GM23338 (cell line): Measurements from ENCODE around the gene SUPT3H. TPM values are rescaled to one million over a fixed set of nuclear protein-coding genes. Genes with fewer than 3 reads are reported as not detected.

Source experiments
- ATAC-seq: fragments of 200-7000 bp; cut with Tn5 transposase; 3 replicates; pipeline ENCODE4 v1.9.1; 2020
- DNase-seq: peaks from one replicate; pipeline ENCODE4 v3.0.0-alpha.2; 2015; ENCODE audit warnings: low spot score
- H2AFZ ChIP-seq: fragments of 200-600 bp; sonication (generic); 2 replicates; pipeline ENCODE4 v1.8.0; 2016; ENCODE audit warnings: antibody characterized with exemption, mild to moderate bottlenecking, moderate library complexity
- H3F3A ChIP-seq: fragments of 200-600 bp; sonication (generic); replicated peaks from 2 replicates; pipeline ENCODE4 v1.8.0; 2017; ENCODE audit warnings: antibody characterized with exemption, mixed run types, low read depth
- H3K27ac ChIP-seq: fragments of 200-600 bp; sonication (generic); 2 replicates; pipeline ENCODE4 v1.6.1; 2016; ENCODE audit warnings: low read depth
- H3K27me3 ChIP-seq: fragments of 200-600 bp; sonication (generic); 2 replicates; pipeline ENCODE4 v1.8.0; 2016; ENCODE audit warnings: mild to moderate bottlenecking, mixed run types, moderate library complexity; ENCODE audit not compliant: insufficient read depth
- H3K36me3 ChIP-seq: fragments of 200-600 bp; sonication (generic); 2 replicates; pipeline ENCODE4 v1.8.0; 2016; ENCODE audit warnings: mild to moderate bottlenecking; ENCODE audit not compliant: insufficient read depth
- H3K4me1 ChIP-seq: fragments of 200-600 bp; sonication (generic); 2 replicates; pipeline ENCODE4 v1.8.0; 2016; ENCODE audit warnings: mild to moderate bottlenecking, moderate library complexity; ENCODE audit not compliant: insufficient read depth
- H3K4me2 ChIP-seq: fragments of 200-600 bp; sonication (generic); 2 replicates; pipeline ENCODE4 v1.7.1; 2017; ENCODE audit warnings: mixed run types
- H3K4me3 ChIP-seq: fragments of 200-600 bp; sonication (generic); 2 replicates; pipeline ENCODE4 v1.6.1; 2016; ENCODE audit warnings: mixed run types
- H3K79me2 ChIP-seq: fragments of 200-600 bp; sonication (generic); replicated peaks from 2 replicates; pipeline ENCODE4 v1.8.0; 2017; ENCODE audit warnings: mild to moderate bottlenecking; ENCODE audit not compliant: insufficient read depth
- H3K9me2 ChIP-seq: fragments of 200-600 bp; sonication (generic); 2 replicates; pipeline ENCODE4 v1.8.0; 2017; ENCODE audit not compliant: insufficient read depth
- H4K20me1 ChIP-seq: fragments of 200-600 bp; sonication (generic); replicated peaks from 2 replicates; pipeline ENCODE4 v1.8.0; 2017; ENCODE audit warnings: mild to moderate bottlenecking; ENCODE audit not compliant: insufficient read depth
- H3K27ac Mint-ChIP-seq: 2 replicates; pipeline ENCODE4 v1.8.0; 2020; ENCODE audit warnings: inconsistent platforms, mild to moderate bottlenecking, moderate library complexity, mixed read lengths
- H3K27me3 Mint-ChIP-seq: 3 replicates; pipeline ENCODE4 v1.8.0; 2022; ENCODE audit warnings: low read depth, mild to moderate bottlenecking, moderate library complexity, mixed read lengths, inconsistent platforms; ENCODE audit not compliant: insufficient read depth, poor library complexity
- H3K36me3 Mint-ChIP-seq: 3 replicates; pipeline ENCODE4 v1.8.0; 2021; ENCODE audit warnings: low read depth, mild to moderate bottlenecking, inconsistent platforms, moderate library complexity, mixed read lengths
- H3K4me1 Mint-ChIP-seq: 3 replicates; pipeline ENCODE4 v1.8.0; 2020; ENCODE audit warnings: mild to moderate bottlenecking, inconsistent platforms, mixed read lengths
- H3K4me3 Mint-ChIP-seq: 3 replicates; pipeline ENCODE4 v1.8.0; 2021; ENCODE audit warnings: moderate library complexity, mild to moderate bottlenecking, inconsistent platforms, mixed read lengths
- H3K9me3 Mint-ChIP-seq: 3 replicates; pipeline ENCODE4 v1.8.0; 2020; ENCODE audit warnings: moderate library complexity, mild to moderate bottlenecking, inconsistent platforms, mixed read lengths
- JUNB ChIP-seq: IDR thresholded peaks from one replicate; pipeline ENCODE4 v1.6.1; 2016; ENCODE audit warnings: antibody characterized with exemption; ENCODE audit not compliant: unreplicated experiment
- POLR2AphosphoS5 ChIP-seq: IDR thresholded peaks from 2 replicates; pipeline ENCODE4 v1.6.1; 2016; ENCODE audit warnings: antibody characterized with exemption, low read depth
- STAT1 ChIP-seq: IDR thresholded peaks from one replicate; pipeline ENCODE4 v1.6.1; 2016; ENCODE audit warnings: antibody characterized with exemption; ENCODE audit not compliant: unreplicated experiment
- ZNF114 ChIP-seq: fragments of 250-450 bp; sonication (Bioruptor Pico); IDR thresholded peaks from 2 replicates; pipeline ENCODE4 v1.5.0; 2020; ENCODE audit warnings: mild to moderate bottlenecking, moderate library complexity
- polyA plus RNA-seq: library from polyadenylated mRNA; unstranded; fragments of >200 nt; fragmentation: Nextera tagmentation; extraction: Ambion mirVana; gene quantifications from 2 replicates; pipeline ENCODE4 v1.2.1, GENCODE V29; 2016
- total RNA-seq: library from RNA; depleted of rRNA; stranded (reverse); fragments of >200 nt; shearing (Covaris generic); gene quantifications from 2 replicates; pipeline ENCODE4 v1.2.3, GENCODE V29; 2014
- TF ChIP-seq, protein P1 (sequence below): fragments of 250-450 bp; sonication (Bioruptor Pico); IDR thresholded peaks from 2 replicates; pipeline ENCODE4 v1.5.0; 2020; ENCODE audit warnings: mild to moderate bottlenecking, moderate library complexity
- TF ChIP-seq, protein P2 (sequence below), 2 experiments: fragments of 200-600 bp in 1 of 2; sonication (generic) in 1 of 2; conservative IDR thresholded peaks; 2 replicates each; pipeline versions ENCODE4 v1.5.1 to v1.6.1; 2016 to 2017; ENCODE audit warnings: antibody characterized with exemption in 2 of 2, low read depth in 2 of 2, mild to moderate bottlenecking in 2 of 2, moderate library complexity in 1 of 2
- TF ChIP-seq, protein P3 (sequence below): IDR thresholded peaks from 2 replicates; pipeline ENCODE4 v1.6.1; 2016; ENCODE audit warnings: antibody characterized with exemption

SUPT3H gene
- total and polyA plus RNA-seq, 2 experiments from 2014 or later, result 11.4 to 30.1 TPM

DNA sequence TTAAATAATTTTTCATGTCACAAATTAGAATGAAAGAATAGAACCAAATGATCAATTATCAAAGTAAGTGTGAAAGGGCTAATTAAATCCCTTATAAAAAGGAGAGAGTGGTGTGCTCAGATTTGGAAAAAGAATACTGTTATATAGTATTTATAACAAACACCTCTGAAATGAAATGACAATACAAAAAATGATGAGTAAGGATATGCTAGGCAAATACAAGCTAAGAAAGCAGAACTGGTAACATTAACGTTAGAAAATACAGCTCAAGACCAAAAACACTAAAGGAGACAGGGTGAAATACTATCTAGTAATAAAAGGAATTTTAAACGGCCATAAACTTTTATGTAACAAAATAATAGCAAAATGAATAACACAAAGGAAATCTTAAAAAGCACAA, 373.8 kb downstream of the SUPT3H start (continued):
- TF ChIP-seq, protein P1, sequence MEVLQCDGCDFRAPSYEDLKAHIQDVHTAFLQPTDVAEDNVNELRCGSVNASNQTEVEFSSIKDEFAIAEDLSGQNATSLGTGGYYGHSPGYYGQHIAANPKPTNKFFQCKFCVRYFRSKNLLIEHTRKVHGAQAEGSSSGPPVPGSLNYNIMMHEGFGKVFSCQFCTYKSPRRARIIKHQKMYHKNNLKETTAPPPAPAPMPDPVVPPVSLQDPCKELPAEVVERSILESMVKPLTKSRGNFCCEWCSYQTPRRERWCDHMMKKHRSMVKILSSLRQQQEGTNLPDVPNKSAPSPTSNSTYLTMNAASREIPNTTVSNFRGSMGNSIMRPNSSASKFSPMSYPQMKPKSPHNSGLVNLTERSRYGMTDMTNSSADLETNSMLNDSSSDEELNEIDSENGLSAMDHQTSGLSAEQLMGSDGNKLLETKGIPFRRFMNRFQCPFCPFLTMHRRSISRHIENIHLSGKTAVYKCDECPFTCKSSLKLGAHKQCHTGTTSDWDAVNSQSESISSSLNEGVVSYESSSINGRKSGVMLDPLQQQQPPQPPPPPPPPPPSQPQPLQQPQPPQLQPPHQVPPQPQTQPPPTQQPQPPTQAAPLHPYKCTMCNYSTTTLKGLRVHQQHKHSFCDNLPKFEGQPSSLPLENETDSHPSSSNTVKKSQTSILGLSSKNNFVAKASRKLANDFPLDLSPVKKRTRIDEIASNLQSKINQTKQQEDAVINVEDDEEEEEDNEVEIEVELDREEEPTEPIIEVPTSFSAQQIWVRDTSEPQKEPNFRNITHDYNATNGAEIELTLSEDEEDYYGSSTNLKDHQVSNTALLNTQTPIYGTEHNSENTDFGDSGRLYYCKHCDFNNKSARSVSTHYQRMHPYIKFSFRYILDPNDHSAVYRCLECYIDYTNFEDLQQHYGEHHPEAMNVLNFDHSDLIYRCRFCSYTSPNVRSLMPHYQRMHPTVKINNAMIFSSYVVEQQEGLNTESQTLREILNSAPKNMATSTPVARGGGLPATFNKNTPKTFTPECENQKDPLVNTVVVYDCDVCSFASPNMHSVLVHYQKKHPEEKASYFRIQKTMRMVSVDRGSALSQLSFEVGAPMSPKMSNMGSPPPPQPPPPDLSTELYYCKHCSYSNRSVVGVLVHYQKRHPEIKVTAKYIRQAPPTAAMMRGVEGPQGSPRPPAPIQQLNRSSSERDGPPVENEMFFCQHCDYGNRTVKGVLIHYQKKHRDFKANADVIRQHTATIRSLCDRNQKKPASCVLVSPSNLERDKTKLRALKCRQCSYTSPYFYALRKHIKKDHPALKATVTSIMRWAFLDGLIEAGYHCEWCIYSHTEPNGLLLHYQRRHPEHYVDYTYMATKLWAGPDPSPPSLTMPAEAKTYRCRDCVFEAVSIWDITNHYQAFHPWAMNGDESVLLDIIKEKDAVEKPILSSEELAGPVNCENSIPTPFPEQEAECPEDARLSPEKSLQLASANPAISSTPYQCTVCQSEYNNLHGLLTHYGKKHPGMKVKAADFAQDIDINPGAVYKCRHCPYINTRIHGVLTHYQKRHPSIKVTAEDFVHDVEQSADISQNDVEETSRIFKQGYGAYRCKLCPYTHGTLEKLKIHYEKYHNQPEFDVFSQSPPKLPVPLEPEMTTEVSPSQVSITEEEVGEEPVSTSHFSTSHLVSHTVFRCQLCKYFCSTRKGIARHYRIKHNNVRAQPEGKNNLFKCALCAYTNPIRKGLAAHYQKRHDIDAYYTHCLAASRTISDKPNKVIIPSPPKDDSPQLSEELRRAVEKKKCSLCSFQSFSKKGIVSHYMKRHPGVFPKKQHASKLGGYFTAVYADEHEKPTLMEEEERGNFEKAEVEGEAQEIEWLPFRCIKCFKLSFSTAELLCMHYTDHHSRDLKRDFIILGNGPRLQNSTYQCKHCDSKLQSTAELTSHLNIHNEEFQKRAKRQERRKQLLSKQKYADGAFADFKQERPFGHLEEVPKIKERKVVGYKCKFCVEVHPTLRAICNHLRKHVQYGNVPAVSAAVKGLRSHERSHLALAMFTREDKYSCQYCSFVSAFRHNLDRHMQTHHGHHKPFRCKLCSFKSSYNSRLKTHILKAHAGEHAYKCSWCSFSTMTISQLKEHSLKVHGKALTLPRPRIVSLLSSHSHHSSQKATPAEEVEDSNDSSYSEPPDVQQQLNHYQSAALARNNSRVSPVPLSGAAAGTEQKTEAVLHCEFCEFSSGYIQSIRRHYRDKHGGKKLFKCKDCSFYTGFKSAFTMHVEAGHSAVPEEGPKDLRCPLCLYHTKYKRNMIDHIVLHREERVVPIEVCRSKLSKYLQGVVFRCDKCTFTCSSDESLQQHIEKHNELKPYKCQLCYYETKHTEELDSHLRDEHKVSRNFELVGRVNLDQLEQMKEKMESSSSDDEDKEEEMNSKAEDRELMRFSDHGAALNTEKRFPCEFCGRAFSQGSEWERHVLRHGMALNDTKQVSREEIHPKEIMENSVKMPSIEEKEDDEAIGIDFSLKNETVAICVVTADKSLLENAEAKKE (CRISPR knock-in tag), result no peak
- TF ChIP-seq POLR2AphosphoS5, result no peak

DNA sequence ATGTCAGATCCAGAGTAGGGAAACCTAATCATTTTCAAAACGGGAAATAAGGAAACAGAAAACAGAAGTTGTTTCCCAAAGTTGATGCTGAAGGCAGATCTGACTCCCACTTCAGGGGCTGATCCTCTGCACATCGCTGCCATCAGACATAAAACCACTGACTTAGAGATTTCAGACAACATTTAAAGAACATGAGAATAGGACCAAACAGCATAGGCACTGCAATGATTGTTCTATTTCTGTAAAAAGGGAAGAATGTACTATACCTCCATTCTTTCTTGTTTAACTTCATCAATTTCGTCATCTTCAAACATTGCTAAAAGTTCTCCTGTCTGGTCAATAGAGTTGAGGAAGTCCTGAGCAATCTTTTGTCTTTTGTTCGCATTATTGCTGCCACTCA, 374.3 kb downstream of the SUPT3H start:
- Histone ChIP-seq H3K79me2 (no peaks in the 10 kb centered on the region), H3K9me2 (peaks cover 4% of the 10 kb centered on the region; the same call in 1 of the 2 replicates), H3K27ac (no peak overlapping the region), H3K36me3 (no peaks in the 10 kb centered on the region), H3K4me3 (no peak overlapping the region), H3K27me3 (no peaks in the 10 kb centered on the region), H2AFZ (no peak overlapping the region), H3F3A (no peaks in the 10 kb centered on the region), H3K4me2 (no peak overlapping the region), H4K20me1 (no peaks in the 10 kb centered on the region), H3K4me1 (no peaks in the 10 kb centered on the region)
- DNase-seq (no peak), ATAC-seq (no peak)
- no peak overlapping the region for H3K4me3 Mint-ChIP-seq
- H3K27ac Mint-ChIP-seq, result no peak overlapping the region
- no peaks in the 10 kb centered on the region for H3K36me3 Mint-ChIP-seq
- H3K4me1 Mint-ChIP-seq, result no peaks in the 10 kb centered on the region
- H3K9me3 Mint-ChIP-seq, result no peaks in the 10 kb centered on the region
- no peaks in the 10 kb centered on the region for H3K27me3 Mint-ChIP-seq
- TF ChIP-seq POLR2AphosphoS5, result no peak
- TF ChIP-seq, protein P2, sequence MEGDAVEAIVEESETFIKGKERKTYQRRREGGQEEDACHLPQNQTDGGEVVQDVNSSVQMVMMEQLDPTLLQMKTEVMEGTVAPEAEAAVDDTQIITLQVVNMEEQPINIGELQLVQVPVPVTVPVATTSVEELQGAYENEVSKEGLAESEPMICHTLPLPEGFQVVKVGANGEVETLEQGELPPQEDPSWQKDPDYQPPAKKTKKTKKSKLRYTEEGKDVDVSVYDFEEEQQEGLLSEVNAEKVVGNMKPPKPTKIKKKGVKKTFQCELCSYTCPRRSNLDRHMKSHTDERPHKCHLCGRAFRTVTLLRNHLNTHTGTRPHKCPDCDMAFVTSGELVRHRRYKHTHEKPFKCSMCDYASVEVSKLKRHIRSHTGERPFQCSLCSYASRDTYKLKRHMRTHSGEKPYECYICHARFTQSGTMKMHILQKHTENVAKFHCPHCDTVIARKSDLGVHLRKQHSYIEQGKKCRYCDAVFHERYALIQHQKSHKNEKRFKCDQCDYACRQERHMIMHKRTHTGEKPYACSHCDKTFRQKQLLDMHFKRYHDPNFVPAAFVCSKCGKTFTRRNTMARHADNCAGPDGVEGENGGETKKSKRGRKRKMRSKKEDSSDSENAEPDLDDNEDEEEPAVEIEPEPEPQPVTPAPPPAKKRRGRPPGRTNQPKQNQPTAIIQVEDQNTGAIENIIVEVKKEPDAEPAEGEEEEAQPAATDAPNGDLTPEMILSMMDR (conservative IDR thresholded peaks at IDR 0.05; ENCODE audit: low read depth in 2 of 2), result no peak
- no peak for TF ChIP-seq ZNF114 (CRISPR knock-in tag)
- TF ChIP-seq, protein P3, sequence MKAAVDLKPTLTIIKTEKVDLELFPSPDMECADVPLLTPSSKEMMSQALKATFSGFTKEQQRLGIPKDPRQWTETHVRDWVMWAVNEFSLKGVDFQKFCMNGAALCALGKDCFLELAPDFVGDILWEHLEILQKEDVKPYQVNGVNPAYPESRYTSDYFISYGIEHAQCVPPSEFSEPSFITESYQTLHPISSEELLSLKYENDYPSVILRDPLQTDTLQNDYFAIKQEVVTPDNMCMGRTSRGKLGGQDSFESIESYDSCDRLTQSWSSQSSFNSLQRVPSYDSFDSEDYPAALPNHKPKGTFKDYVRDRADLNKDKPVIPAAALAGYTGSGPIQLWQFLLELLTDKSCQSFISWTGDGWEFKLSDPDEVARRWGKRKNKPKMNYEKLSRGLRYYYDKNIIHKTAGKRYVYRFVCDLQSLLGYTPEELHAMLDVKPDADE, result no peak
- TF ChIP-seq STAT1, result no peak
- TF ChIP-seq JUNB, result no peak
- TF ChIP-seq, protein P1 (CRISPR knock-in tag), result no peak
